Effector memory CD4-positive, alpha-beta T cell (primary cell): ENCODE results near the gene RAB36.

Experiments used
- DNase-seq, 3 donors: peaks; one replicate each; pipeline ENCODE4 v3.0.0-alpha.2; 2020
- H3K27ac ChIP-seq: 2 replicates; pipeline ENCODE4 v1.7.0; 2013; ENCODE audit warnings: mild to moderate bottlenecking, low read length, moderate library complexity; ENCODE audit not compliant: insufficient read depth, poor library complexity, severe bottlenecking
- H3K27me3 ChIP-seq: replicated peaks from 2 replicates; pipeline ENCODE4 v1.7.0; 2013; ENCODE audit warnings: mild to moderate bottlenecking, low read length; ENCODE audit not compliant: insufficient read depth, control insufficient read depth, poor library complexity, severe bottlenecking
- H3K36me3 ChIP-seq: 2 replicates; pipeline ENCODE4 v1.7.0; 2013; ENCODE audit warnings: mild to moderate bottlenecking, low read length, moderate library complexity; ENCODE audit not compliant: control insufficient read depth, insufficient read depth
- H3K4me1 ChIP-seq: 2 replicates; pipeline ENCODE4 v1.7.0; 2013; ENCODE audit warnings: low read length, mild to moderate bottlenecking; ENCODE audit not compliant: control insufficient read depth, insufficient read depth, poor library complexity, severe bottlenecking
- H3K4me3 ChIP-seq: 2 replicates; pipeline ENCODE4 v1.7.0; 2013; ENCODE audit warnings: low read length, low read depth, mild to moderate bottlenecking; ENCODE audit not compliant: insufficient read depth, poor library complexity, severe bottlenecking
- H3K9me3 ChIP-seq: 2 replicates; pipeline ENCODE4 v1.7.0; 2013; ENCODE audit warnings: mild to moderate bottlenecking, low read length, moderate library complexity; ENCODE audit not compliant: control insufficient read depth

RAB36 gene

GRCh38 chr22:23121424-23121823, 23.9 kb upstream of the RAB36 start:
- Histone ChIP-seq H3K4me1 (peaks cover 13% of the 10 kb centered on the region), H3K9me3 (no peaks in the 10 kb centered on the region), H3K27ac (no peak overlapping the region), H3K27me3 (no peaks in the 10 kb centered on the region), H3K4me3 (no peak overlapping the region), H3K36me3 (no peaks in the 10 kb centered on the region)
- DNase-seq, result no peak

DNA sequence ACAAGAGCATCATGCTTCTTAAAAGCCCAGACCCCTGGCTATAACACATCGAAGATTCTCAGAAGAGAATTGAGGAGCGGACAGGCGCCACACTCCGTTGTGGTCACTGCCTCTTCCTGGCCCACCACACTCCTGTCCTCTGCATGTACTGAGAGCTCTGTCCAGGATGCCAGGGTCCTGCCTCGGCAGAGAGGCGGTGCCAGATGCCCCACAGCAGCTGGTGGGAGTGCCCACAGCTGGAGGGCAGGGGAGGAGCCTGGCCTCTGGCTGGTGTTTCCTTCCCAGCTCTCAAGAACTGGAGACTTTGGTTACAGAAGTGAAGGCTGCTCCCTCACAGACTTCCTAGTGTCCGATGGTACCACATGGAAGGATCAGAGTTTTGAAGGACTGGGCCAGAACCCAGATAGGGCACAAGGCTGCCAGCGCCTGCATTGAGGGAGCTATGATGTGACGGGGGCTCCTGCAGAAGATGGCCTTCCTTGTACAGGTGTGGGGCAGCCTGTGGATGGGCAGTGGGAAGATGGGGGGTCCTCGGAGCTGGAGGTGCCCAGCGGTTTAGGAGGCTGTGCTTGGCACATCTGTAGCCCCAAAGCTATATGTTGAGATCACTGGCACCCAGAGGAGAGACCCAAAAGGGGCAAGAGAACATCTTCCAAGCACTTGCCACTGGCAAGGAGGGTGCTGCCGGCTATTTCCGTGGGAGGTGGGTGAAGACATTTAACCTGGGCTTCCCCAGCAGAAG, 22.9 kb upstream of the RAB36 start:
- no peaks in the 10 kb centered on the region for H3K27me3 ChIP-seq
- H3K4me1 ChIP-seq, result peaks cover 13% of the 10 kb centered on the region
- H3K9me3 ChIP-seq, result no peaks in the 10 kb centered on the region
- no peaks in the 10 kb centered on the region for H3K36me3 ChIP-seq
- no peak for DNase-seq
- H3K4me3 ChIP-seq, result no peak overlapping the region
- H3K27ac ChIP-seq, result no peak overlapping the region

- Histone ChIP-seq H3K4me3 (no peak overlapping the region), H3K27me3 (no peaks in the 10 kb centered on the region)
- DNase-seq, result no peak
Observed at GRCh38 chr22:23122992-23123803, 22.1 kb upstream of the RAB36 start.

DNA sequence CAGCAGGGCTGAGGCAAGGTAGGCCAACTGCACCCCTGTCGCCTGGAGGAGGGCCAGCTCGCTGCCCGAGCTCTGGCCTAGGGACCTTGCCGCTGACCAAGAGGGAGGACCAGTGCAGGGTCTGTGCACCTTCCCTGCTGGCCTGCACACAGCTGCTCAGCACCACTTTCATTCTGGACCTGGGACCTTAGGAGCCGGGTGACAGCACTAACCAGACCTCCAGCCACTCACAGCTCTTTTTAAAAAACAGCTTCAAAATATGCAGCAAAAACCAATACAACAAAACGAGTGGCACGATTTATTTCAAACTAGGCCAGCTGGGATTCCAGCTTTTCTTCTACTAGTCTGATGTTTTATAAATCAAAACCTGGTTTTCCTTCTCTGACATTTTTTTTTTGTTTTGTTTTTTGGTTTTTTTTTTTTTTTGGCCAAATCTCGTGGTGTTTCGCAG, 21.4 kb upstream of the RAB36 start:
- no peak overlapping the region for H3K4me3 ChIP-seq
- no peak for DNase-seq
- peaks cover 17% of the 10 kb centered on the region for H3K4me1 ChIP-seq
- no peaks in the 10 kb centered on the region for H3K9me3 ChIP-seq
- H3K27ac ChIP-seq, result no peak overlapping the region
- H3K36me3 ChIP-seq, result no peaks in the 10 kb centered on the region
- H3K27me3 ChIP-seq, result no peaks in the 10 kb centered on the region

More at GRCh38 chr22:23122992-23123803, 22.1 kb upstream of the RAB36 start:
- H3K4me1 ChIP-seq, result peaks cover 15% of the 10 kb centered on the region
- no peaks in the 10 kb centered on the region for H3K9me3 ChIP-seq
- no peak overlapping the region for H3K27ac ChIP-seq
- no peaks in the 10 kb centered on the region for H3K36me3 ChIP-seq

DNA sequence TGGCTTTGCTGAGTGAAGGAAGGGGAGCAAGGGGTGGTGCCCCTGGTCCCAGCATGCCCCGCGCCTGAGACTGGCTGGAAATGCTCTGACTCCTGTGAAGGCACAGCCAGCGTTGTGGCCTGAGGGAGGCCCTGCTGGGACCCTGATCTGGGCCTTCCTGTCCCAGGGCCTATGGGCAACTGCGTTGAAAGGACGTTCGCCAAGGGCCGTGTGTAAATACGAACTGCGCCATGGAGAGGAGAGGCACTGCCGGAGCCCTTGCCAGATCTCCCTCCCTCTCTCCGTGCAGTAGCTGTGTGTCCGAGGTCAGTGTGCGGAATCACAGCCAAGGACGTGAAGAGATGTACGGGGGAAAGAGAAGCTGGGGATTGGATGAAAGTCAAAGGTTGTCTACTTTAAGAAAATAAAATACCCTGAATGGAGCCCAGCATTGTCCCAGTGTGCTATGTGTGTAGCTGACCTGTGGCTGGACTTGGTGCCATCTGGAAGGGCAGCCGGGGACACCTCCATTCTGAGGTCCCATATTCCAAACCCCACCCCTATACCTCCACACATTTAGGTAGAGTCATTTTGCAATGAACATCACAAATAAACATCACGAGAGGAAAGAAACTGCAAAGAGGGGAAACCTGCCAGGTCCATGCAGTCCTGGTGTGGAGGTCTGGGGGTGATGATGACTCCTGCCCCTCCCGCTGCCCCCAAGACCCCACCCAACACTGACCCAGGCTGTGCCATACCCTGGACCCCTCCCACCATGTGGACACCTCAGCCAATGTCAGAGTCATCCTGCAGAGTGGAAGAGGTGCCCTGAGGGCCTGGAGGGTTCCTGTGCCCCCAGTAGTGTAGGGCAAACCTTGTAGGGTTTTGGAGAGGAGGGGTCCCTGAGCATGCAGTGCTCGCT, 20.4 kb upstream of the RAB36 start:
- Histone ChIP-seq H3K9me3 (no peaks in the 10 kb centered on the region), H3K4me1 (peaks cover 7% of the 10 kb centered on the region), H3K27ac (no peak overlapping the region)

DNA sequence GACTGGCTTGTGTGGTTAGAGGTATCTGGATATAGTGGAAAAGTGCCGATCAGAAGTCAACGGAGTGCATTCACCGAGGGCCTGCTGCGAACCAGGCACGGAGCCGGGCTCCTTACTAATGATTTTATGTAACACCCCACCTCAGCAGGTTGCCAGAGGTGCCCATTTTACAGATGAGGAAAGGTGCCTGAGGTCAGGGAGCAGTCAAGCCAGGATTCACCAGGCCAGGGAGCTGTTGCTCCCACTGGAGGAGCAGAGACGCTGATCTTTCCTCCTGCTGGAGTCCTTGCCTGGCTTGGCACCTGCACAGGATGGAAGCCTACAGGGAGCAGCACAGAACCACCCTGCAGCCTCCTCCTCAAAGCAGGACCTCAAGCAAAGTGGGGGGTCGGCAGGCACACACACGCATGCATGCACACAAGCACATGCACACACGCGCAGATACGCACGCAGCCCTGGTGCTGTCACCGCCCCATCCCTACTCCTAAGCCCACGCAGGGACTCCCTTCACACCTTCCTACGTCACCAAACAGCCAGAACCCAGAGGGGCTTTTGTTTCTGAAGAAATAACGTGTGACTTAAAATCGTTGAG, 19.7 kb upstream of the RAB36 start:
- Histone ChIP-seq H3K27ac (no peak overlapping the region), H3K4me3 (no peak overlapping the region)

More for the DNA sequence above, 20.4 kb upstream of the RAB36 start:
- Histone ChIP-seq H3K4me3 (no peak overlapping the region), H3K36me3 (no peaks in the 10 kb centered on the region), H3K27me3 (no peaks in the 10 kb centered on the region)
- DNase-seq, result no peak

DNA sequence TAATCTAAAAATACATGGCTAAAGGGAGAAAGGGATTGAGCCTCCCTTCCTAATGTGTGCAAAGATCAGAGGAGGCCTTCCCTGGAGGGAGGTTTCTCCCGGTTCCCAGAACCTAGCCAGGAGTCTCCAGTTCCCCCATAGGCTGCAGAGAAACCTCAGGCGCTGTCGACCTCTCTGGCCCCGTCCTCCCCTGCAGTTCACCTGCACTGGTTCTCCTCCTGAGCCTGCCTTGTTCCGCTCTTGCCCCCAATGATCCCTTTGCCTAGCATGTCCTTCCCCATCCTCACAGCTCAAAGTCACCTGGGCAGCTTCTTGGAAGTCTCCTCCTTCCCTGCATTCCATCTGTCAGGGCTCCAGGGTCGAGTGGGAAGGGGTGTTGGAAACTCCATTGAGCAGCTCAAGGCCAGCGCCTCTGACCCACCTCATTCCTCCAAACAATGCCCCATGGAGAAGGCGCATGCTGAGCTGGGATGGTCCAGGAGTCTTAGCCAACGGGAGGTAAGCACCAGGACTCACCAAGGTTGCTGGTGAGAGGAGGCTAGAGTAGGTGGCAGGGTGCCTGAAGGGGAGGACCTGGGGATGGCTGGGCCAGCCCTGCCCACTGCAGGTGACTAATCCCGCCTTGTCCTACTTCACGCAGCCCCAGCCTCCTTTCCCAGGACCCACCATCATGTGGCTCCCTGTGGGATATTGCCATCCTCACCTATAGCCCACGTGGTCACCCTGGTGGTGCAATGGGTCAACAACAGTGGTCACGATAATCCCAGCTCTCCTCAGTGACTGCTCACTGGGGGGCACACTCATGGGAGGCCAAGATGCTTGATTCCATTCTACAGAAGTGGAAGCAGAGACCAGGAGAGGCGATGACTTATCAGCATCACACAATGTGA, 18.9 kb upstream of the RAB36 start:
- DNase-seq, result no peak
- Histone ChIP-seq H3K27me3 (no peaks in the 10 kb centered on the region), H3K27ac (no peak overlapping the region), H3K36me3 (no peaks in the 10 kb centered on the region), H3K4me3 (no peak overlapping the region), H3K4me1 (peaks cover 4% of the 10 kb centered on the region), H3K9me3 (no peaks in the 10 kb centered on the region)

More for the DNA sequence above, 19.7 kb upstream of the RAB36 start:
- no peak for DNase-seq
- no peaks in the 10 kb centered on the region for H3K27me3 ChIP-seq
- H3K36me3 ChIP-seq, result no peaks in the 10 kb centered on the region
- peaks cover 4% of the 10 kb centered on the region for H3K4me1 ChIP-seq
- H3K9me3 ChIP-seq, result no peaks in the 10 kb centered on the region

- no peak overlapping the region for H3K4me3 ChIP-seq
- H3K36me3 ChIP-seq, result no peaks in the 10 kb centered on the region
- no peaks in the 10 kb centered on the region for H3K27me3 ChIP-seq
- DNase-seq, result no peak
- H3K9me3 ChIP-seq, result no peaks in the 10 kb centered on the region
- peaks cover 4% of the 10 kb centered on the region for H3K4me1 ChIP-seq
- H3K27ac ChIP-seq, result no peak overlapping the region
Observed at GRCh38 chr22:23127055-23127756, 18.1 kb upstream of the RAB36 start.
